GM15510 (cell line): Measurements from ENCODE around the gene BDH2.
A peak's percentile ranks its signal among the peaks of the same experiment; 100 is the strongest.

Source experiments
- POLR2A ChIP-seq: IDR thresholded peaks from 3 replicates; pipeline ENCODE4 v1.6.1; 2011; ENCODE audit warnings: borderline replicate concordance; ENCODE audit not compliant: insufficient read length; ENCODE audit errors: extremely low read depth

The BDH2 gene

DNA sequence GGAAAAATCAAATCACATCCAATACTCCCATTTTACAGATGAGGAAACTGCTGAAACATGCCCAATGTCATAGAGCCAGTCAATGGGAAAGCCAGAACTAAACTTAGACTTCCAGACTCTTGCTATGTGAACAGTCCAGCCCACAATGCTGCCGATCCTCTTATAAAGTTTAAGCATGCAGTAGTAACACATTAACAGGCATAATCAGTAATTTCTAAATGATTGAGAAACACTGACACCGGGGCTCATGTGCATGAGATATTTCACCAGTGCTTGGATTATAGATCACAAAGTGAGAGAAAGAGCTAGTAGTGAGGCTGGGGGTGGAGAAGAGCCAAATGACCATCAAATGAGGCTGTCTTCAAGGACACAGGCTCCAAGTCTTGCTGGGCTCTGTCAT is 2.5 kb downstream of the BDH2 start:
- TF ChIP-seq POLR2A = no peak

GRCh38 chr4:103095080-103095479 is 4.6 kb downstream of the BDH2 start:
- no peak for TF ChIP-seq POLR2A

GRCh38 chr4:103092245-103092644 is 7.4 kb downstream of the BDH2 start:
- TF ChIP-seq POLR2A = no peak

DNA sequence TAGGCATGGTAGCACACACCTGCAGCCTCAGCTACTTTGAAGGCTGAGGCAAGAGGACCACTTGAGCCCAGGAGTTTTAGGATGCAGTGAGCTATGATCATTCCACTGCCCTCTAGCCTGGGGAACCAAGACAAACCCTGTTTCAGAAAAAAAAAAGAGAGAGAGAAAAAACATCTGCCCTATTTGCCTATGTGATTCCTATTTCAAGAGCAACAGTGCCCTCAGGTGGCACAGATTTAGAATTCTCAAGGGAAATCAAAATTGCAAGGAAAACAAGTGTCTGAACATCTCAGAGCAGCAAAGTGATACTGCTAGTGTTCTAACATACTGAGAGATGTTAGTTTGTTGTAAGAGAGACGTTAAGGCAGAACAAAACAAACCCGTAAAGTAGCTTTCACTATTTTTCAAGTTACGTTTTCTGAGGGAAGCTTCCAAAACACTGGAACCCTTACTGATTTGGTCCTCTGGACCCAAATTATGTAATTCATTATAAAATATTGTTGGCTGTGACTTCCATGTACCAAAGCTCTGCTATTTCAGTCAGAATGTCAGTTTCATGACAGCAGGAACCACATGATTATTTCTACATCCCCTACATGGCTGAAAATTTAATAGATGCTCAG is 7.9 kb downstream of the BDH2 start:
- no peak for TF ChIP-seq POLR2A

DNA sequence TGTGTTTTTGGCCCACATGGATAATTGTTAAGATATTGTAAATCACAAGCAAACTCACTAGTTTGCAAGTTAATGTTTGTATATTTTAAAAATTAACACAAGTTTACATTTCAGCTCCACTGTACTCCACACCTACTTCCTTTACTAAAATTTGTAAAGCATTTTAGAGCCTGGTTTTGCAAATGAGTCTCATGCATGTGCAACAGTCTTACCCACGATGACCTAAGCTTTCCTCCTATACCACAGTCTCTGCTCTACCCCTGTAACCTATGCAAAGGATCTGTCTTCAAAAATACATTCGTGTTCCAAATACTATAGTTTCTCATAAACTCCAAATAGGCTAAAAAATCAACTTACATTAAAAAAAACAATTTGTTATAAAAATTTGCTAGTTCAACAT is 10.2 kb downstream of the BDH2 start:
- TF ChIP-seq POLR2A = no peak

- no peak for TF ChIP-seq POLR2A
Observed at GRCh38 chr4:103086551-103086950, 13.1 kb downstream of the BDH2 start.

- no peak for TF ChIP-seq POLR2A
Observed at GRCh38 chr4:103085555-103086196, 14.0 kb downstream of the BDH2 start.

DNA sequence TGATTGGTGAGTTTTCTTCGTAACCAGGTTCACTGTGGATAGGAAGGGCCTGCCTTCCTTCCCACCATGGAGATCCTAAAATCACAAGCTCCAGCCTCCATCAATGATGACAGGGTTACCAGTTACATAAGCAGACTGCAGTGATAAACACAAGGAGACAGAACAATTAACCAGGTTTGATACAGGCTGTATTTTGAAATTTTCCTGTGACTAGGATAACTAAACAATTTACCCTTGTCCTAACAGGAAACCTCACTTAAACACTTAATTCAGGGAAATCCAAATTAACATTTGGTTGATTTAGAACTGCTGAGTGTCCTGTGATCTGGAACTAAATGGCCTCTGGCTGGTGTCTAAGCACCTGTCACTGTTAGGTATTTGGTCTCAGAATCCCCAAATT is 20.0 kb downstream of the BDH2 start:
- no peak for TF ChIP-seq POLR2A

GRCh38 chr4:103076747-103077347 is 22.8 kb downstream of the BDH2 start, which contains the start of gene SLC9B2:
TSS of gene SLC9B2 (minus strand) at chr4:103076761. CDS start at chr4:103067550, 9,211 bp downstream.
- no peak for TF ChIP-seq POLR2A

DNA sequence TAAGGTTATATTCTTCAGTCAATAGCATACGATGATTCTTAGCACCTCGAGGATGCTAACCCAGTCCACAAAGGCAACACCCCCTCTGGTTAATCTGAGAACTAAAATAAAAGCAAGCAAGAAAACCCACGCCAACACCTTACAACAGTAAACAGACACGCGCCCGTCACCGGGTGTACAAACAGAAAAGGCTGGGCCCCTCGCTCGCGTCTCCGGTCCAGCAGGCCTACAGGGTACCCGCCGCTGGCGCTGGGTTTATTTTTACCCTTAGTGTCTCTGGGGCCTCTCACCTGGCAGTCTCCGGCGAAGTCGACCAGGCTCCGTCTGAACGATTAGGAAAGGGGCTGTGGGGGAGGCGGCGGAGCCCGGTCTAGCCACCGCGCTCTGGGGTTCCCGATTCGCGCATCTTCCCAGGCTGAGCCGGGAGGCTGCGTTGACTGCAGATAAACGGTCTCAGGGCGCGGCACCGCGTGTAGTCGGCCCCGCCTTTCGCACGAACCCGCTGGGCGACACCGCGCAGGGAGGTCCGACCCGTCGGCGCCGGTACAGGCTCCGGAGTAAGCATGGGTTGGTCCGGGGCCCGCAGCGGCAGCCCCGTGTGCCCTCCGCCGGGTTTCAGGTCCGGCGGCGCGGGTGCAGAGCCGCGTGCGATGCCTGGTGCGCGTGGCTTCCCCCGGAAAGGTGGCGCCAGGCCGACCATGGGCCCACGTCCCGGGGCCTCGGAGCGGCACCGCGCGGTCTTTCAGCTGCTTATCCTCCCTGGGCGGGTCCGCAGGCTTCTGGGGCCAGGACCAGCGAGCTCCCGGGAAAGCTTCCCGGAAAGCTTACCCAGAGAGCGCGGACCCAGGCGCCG is 23.5 kb downstream of the BDH2 start:
- peak; percentile 57 for TF ChIP-seq POLR2A

- no peak for TF ChIP-seq POLR2A
Observed at GRCh38 chr4:103075435-103075893, 24.2 kb downstream of the BDH2 start.

GRCh38 chr4:103074744-103075434 is 24.7 kb downstream of the BDH2 start:
- no peak for TF ChIP-seq POLR2A

GRCh38 chr4:103073792-103074438 is 25.7 kb downstream of the BDH2 start:
- TF ChIP-seq POLR2A = no peak
